Measurements from ENCODE around the gene UBE2Q1. TPM values are rescaled to one million over a fixed set of nuclear protein-coding genes. Genes with fewer than 3 reads are reported as not detected.

The UBE2Q1 gene
- total and polyA plus RNA-seq, 8 donors = 20.4 to 137 (median 28.5) TPM

DNA sequence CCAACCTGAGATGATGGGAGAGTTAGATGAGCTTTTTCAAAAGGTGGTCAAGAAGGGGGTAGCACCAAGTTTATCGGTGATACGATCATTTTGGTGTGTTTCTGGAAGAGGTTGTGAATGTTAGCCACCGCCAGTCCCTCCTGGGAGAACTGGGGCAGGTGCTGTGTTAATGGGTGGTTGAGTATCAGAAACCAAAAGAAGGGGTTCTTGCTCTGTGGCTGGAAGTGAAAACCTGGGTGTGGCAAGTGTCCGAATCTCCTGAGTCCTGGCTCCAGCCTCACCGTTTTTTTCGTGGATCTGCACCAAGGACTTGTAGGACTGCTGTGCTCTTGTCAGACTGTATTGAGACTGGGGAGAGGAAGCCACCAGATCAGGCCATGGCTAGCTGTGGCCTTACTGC lies 7.8 kb downstream of the UBE2Q1 start:
- intact Hi-C loops (cut with DNase I; ENCODE audit: low total_unique reads) = no loop called here
- H3K9me3 ChIP-seq = no peaks in the 10 kb centered on the region
- peaks cover 11 to 73% (median 45%) of the 10 kb centered on the region in 4 donors for H3K4me1 ChIP-seq
- WGBS, 5 donors = 65 to 79% (median 68%) methylated on average over 6 of the region's 6 CpGs
- H3K27ac ChIP-seq = no peak overlapping the region
- DNase-seq = no peak
- H3K4me3 ChIP-seq = no peak overlapping the region
- TF ChIP-seq, protein P1, sequence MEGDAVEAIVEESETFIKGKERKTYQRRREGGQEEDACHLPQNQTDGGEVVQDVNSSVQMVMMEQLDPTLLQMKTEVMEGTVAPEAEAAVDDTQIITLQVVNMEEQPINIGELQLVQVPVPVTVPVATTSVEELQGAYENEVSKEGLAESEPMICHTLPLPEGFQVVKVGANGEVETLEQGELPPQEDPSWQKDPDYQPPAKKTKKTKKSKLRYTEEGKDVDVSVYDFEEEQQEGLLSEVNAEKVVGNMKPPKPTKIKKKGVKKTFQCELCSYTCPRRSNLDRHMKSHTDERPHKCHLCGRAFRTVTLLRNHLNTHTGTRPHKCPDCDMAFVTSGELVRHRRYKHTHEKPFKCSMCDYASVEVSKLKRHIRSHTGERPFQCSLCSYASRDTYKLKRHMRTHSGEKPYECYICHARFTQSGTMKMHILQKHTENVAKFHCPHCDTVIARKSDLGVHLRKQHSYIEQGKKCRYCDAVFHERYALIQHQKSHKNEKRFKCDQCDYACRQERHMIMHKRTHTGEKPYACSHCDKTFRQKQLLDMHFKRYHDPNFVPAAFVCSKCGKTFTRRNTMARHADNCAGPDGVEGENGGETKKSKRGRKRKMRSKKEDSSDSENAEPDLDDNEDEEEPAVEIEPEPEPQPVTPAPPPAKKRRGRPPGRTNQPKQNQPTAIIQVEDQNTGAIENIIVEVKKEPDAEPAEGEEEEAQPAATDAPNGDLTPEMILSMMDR (IDR thresholded peaks at IDR 0.05) = no peak
- TF ChIP-seq EP300 (IDR thresholded peaks at IDR 0.05) (no peak), POLR2A (IDR thresholded peaks at IDR 0.05) (no peak), POLR2AphosphoS5 (IDR thresholded peaks at IDR 0.05) (no peak)
- H3K27me3 ChIP-seq = no peaks in the 10 kb centered on the region
- H3K36me3 ChIP-seq = peaks cover 69 to 74% (median 71%) of the 10 kb centered on the region in 4 donors

DNA sequence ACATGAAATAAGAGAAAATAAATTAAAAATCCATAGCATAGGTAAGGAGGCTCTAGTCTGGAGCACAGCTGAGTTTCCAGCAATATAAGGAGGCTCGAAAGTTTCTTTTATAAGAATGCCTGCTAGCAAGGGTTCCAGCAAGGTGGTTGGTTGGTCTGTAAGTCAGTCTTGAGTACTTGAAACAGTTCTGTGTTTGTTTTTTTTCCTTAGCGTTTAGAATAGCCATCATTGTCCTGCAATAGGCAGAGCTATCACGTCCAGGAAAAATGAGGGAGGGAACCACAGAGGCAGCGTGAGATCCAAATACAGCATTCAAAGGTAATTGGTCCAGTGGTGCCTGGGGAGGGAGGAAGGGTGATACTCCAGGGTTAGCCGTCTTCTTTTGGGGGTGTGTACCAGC lies 8.4 kb downstream of the UBE2Q1 start:
- Histone ChIP-seq H3K9me3 (no peaks in the 10 kb centered on the region), H3K4me1 (peaks cover 11 to 68% (median 43%) of the 10 kb centered on the region in 4 donors), H3K27ac (no peak overlapping the region), H3K27me3 (no peaks in the 10 kb centered on the region), H3K4me3 (no peak overlapping the region), H3K36me3 (peaks cover 63 to 68% (median 65%) of the 10 kb centered on the region in 4 donors)
- intact Hi-C loops (cut with DNase I; ENCODE audit: low total_unique reads) = no loop called here
- WGBS, 5 donors = 44 to 63% (median 47%) methylated on average over 5 of the region's 5 CpGs
- TF ChIP-seq, protein P1 (IDR thresholded peaks at IDR 0.05) = no peak
- TF ChIP-seq POLR2AphosphoS5 (IDR thresholded peaks at IDR 0.05) (no peak), POLR2A (IDR thresholded peaks at IDR 0.05) (no peak), EP300 (IDR thresholded peaks at IDR 0.05) (no peak)
- no peak for DNase-seq

DNA sequence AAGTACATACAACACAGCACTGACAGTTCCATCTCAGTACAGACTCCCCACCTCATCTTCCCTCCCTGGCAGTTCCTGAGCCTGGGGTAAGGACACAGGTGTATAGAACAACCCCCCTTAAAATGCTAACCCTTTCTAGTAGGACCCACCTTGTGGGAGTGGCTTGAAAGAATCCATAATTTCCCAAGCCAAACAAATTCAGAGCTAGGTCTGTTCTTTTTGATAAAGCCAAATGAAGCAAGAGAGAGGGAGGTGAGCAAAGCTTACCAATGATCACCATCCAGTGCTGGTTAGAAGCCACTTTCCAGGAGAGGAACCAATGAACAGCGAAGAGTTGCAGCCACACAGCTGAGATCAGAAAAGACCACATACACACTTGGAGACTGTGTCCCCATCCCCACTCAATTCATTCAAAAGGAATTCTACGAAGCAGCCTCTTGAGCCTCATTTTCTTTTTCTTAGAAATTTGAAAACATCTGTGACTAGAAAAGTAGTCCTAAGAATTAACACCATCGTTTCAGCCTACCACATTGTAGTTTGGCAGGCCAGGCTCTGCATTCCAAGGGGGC lies 9.2 kb downstream of the UBE2Q1 start:
- WGBS, 5 donors = 70 to 83% (median 79%) methylated on average over 3 of the region's 3 CpGs
- no peak for DNase-seq
- TF ChIP-seq, protein P1 (IDR thresholded peaks at IDR 0.05) = no peak
- TF ChIP-seq EP300 (IDR thresholded peaks at IDR 0.05) (no peak), POLR2A (IDR thresholded peaks at IDR 0.05) (no peak), POLR2AphosphoS5 (IDR thresholded peaks at IDR 0.05) (no peak)
- peak overlapping the region in 2 of 5 donors; percentile 36 to 58 for H3K27ac ChIP-seq
- H3K4me1 ChIP-seq = peaks cover 11 to 64% (median 40%) of the 10 kb centered on the region in 4 donors
- H3K36me3 ChIP-seq = peaks cover 56 to 60% (median 57%) of the 10 kb centered on the region in 4 donors
- no peaks in the 10 kb centered on the region for H3K9me3 ChIP-seq
- no peaks in the 10 kb centered on the region for H3K27me3 ChIP-seq
- H3K4me3 ChIP-seq = no peak overlapping the region
- intact Hi-C loops (cut with DNase I; ENCODE audit: low total_unique reads) = no loop called here

DNA sequence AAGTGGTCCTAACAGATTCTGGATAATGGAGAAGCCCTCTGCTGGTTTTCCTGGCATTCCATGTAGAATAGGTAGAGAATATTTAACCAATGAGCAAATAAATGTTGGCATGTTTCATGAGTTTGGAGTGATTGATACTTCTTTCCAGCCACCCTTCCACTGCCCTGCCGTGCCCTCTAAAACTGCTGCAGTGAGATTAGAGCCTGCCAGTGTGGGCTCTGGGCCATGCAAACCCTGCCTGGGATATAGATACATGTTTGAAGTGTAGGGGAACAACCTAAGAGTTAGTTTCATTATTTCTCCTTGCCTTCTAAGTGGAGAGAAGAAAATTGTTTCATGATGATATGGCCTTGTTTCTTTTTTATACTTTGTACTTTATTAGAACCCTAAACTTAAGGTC lies 10.4 kb downstream of the UBE2Q1 start:
- Histone ChIP-seq H3K4me1 (peaks cover 11 to 53% (median 33%) of the 10 kb centered on the region in 4 donors), H3K9me3 (no peaks in the 10 kb centered on the region), H3K36me3 (peaks cover 43 to 48% (median 45%) of the 10 kb centered on the region in 4 donors), H3K27me3 (no peaks in the 10 kb centered on the region), H3K27ac (peak overlapping the region in 3 of 5 donors; percentile 36 to 63 (median 58)), H3K4me3 (no peak overlapping the region)
- intact Hi-C loops (cut with DNase I; ENCODE audit: low total_unique reads) = no loop called here
- DNase-seq = peak; percentile 53 to 86
- TF ChIP-seq POLR2AphosphoS5 (IDR thresholded peaks at IDR 0.05) (peak in 1 of 3 donors; percentile 27), EP300 (IDR thresholded peaks at IDR 0.05) (no peak)
- TF ChIP-seq, protein P1 (IDR thresholded peaks at IDR 0.05) = no peak
- 13 to 31% (median 24%) methylated on average over 1 of the region's 1 CpG for WGBS, 5 donors
